HepG2 (cell line): ENCODE results near the gene CHST3. TPM values are rescaled to one million over a fixed set of nuclear protein-coding genes. Genes with fewer than 3 reads are reported as not detected.

ENCODE experiments used
- FOXJ3 ChIP-seq: sonication (generic); formaldehyde crosslinking; IDR thresholded peaks from 2 replicates; pipeline ENCODE4 v1.4.0; 2020; ENCODE audit warnings: missing genetic modification reagents, mild to moderate bottlenecking, borderline replicate concordance
- HOMEZ ChIP-seq: IDR thresholded peaks from 2 replicates; pipeline ENCODE4 v1.6.1; 2016; ENCODE audit warnings: low read depth
- TARDBP ChIP-seq: sonication (generic); formaldehyde crosslinking; IDR thresholded peaks from 2 replicates; pipeline ENCODE4 v1.8.0; 2022; ENCODE audit warnings: mild to moderate bottlenecking, missing genetic modification reagents
- ZNF768 ChIP-seq: sonication (generic); formaldehyde crosslinking; IDR thresholded peaks from 2 replicates; pipeline ENCODE4 v1.4.0; 2020; ENCODE audit warnings: missing genetic modification reagents
- polyA plus RNA-seq, 8 experiments: library from polyadenylated mRNA; depleted of rRNA in 3 of 8; stranded (reverse) in 7 of 8; unstranded in 1 of 8; fragments of >200 nt; fragmentation: Illumina TruSeq in 4 of 8; extraction: Trizol in 4 of 8; gene quantifications; 2 replicates each; pipeline versions ENCODE4 v1.2.1 to v1.2.3, GENCODE V29; 2011 to 2016; ENCODE audit warnings: low read depth in 4 of 8, missing spikeins in 1 of 8, mixed read lengths in 1 of 8; ENCODE audit not compliant: insufficient read depth in 1 of 8
- total RNA-seq, 5 experiments: library from RNA; depleted of rRNA; stranded (reverse); fragments of >200 nt; fragmentation: Illumina TruSeq; extraction: Trizol; gene quantifications; 2 replicates each; pipeline ENCODE4 v1.2.3, GENCODE V29; 2016; ENCODE audit warnings: low read depth in 1 of 5
- TF ChIP-seq, protein P1 (sequence below): sonication (generic); formaldehyde crosslinking; IDR thresholded peaks from 2 replicates; pipeline ENCODE4 v1.5.0; 2020; ENCODE audit warnings: mild to moderate bottlenecking, missing genetic modification reagents
- TF ChIP-seq, protein P2 (sequence below): sonication (generic); formaldehyde crosslinking; conservative IDR thresholded peaks from 2 replicates; pipeline ENCODE4 v1.8.0; 2022; ENCODE audit warnings: low read depth, missing genetic modification reagents

The CHST3 gene
- total and polyA plus RNA-seq, 2 of the 13 experiments (the other 11 are each of a cell fraction or from before 2014, with no cell fraction given), result 7.2 to 18.7 TPM

GRCh38 chr10:71973777-71974488 lies 9.7 kb downstream of the CHST3 start (continued):
- TF ChIP-seq, protein P1, sequence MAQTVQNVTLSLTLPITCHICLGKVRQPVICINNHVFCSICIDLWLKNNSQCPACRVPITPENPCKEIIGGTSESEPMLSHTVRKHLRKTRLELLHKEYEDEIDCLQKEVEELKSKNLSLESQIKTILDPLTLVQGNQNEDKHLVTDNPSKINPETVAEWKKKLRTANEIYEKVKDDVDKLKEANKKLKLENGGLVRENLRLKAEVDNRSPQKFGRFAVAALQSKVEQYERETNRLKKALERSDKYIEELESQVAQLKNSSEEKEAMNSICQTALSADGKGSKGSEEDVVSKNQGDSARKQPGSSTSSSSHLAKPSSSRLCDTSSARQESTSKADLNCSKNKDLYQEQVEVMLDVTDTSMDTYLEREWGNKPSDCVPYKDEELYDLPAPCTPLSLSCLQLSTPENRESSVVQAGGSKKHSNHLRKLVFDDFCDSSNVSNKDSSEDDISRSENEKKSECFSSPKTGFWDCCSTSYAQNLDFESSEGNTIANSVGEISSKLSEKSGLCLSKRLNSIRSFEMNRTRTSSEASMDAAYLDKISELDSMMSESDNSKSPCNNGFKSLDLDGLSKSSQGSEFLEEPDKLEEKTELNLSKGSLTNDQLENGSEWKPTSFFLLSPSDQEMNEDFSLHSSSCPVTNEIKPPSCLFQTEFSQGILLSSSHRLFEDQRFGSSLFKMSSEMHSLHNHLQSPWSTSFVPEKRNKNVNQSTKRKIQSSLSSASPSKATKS (CRISPR knock-in tag), result no peak
- TF ChIP-seq, protein P2, sequence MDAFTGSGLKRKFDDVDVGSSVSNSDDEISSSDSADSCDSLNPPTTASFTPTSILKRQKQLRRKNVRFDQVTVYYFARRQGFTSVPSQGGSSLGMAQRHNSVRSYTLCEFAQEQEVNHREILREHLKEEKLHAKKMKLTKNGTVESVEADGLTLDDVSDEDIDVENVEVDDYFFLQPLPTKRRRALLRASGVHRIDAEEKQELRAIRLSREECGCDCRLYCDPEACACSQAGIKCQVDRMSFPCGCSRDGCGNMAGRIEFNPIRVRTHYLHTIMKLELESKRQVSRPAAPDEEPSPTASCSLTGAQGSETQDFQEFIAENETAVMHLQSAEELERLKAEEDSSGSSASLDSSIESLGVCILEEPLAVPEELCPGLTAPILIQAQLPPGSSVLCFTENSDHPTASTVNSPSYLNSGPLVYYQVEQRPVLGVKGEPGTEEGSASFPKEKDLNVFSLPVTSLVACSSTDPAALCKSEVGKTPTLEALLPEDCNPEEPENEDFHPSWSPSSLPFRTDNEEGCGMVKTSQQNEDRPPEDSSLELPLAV (CRISPR knock-in tag), result no peak
- no peak for TF ChIP-seq TARDBP
- TF ChIP-seq FOXJ3 (CRISPR knock-in tag), result no peak
- no peak for TF ChIP-seq HOMEZ
- peak; percentile 94 for TF ChIP-seq ZNF768 (CRISPR knock-in tag)
